Vagina (tissue), 2 donors: ENCODE results near the gene EGFR. TPM values are rescaled to one million over a fixed set of nuclear protein-coding genes. Genes with fewer than 3 reads are reported as not detected.
A peak's percentile ranks its signal among the peaks of the same experiment; 100 is the strongest.

Experiments used
- DNase-seq, 2 donors: peaks; one replicate each; pipeline ENCODE4 v3.0.0-alpha.2; 2017; ENCODE audit errors: extremely low spot score in 2 of 2
- H3K27ac ChIP-seq: fragments of 200-600 bp; sonication (generic); one replicate; pipeline ENCODE4 v1.5.1; 2019
- H3K27me3 ChIP-seq: fragments of 200-600 bp; sonication (generic); one replicate; pipeline ENCODE4 v1.5.1; 2019
- H3K36me3 ChIP-seq, 2 donors: fragments of 200-600 bp; sonication (generic); one replicate each; pipeline ENCODE4 v1.5.1; 2017 to 2019
- H3K4me1 ChIP-seq: fragments of 200-600 bp; sonication (generic); one replicate; pipeline ENCODE4 v1.5.1; 2019
- H3K4me3 ChIP-seq, 2 donors: fragments of 200-600 bp; sonication (generic); 1 replicate in 1 of 2; 2 replicates in 1 of 2; pipeline ENCODE4 v1.5.1; 2016 to 2019
- H3K9me3 ChIP-seq: fragments of 200-600 bp; sonication (generic); one replicate; pipeline ENCODE4 v1.5.1; 2019
- CTCF ChIP-seq, 3 experiments: fragments of 450-650 bp in 2 of 3; fragments of 200-600 bp in 1 of 3; sonication (generic) in 1 of 3; IDR thresholded peaks; one replicate each; pipeline ENCODE4 v1.5.1; 2017 to 2019; ENCODE audit warnings: antibody characterized with exemption in 3 of 3, mild to moderate bottlenecking in 2 of 3, moderate library complexity in 2 of 3
- POLR2A ChIP-seq, 2 donors: fragments of 450-650 bp; IDR thresholded peaks; one replicate each; pipeline ENCODE4 v1.6.1; 2017; ENCODE audit warnings: antibody characterized with exemption in 2 of 2, mild to moderate bottlenecking in 2 of 2, moderate library complexity in 2 of 2
- POLR2AphosphoS5 ChIP-seq, 2 donors: sonication (generic); formaldehyde crosslinking; IDR thresholded peaks; one replicate each; pipeline ENCODE4 v1.9.0; 2017; ENCODE audit warnings: antibody characterized with exemption in 2 of 2, mild to moderate bottlenecking in 2 of 2, low read depth in 1 of 2; ENCODE audit not compliant: insufficient read depth in 1 of 2
- intact Hi-C: fragments of 100-400 bp; cut with DNase I; formaldehyde crosslinking; loops from one replicate; pipeline ENCODE4 v1.15.1; 2023
- total RNA-seq: library from RNA; depleted of rRNA; stranded (reverse); fragments of >200 nt; gene quantifications from one replicate; pipeline ENCODE4 v1.2.3, GENCODE V29; 2016

Gene EGFR
- total RNA-seq, 1 donor from 2014 or later: 130 TPM

GRCh38 chr7:55028011-55028410, 9.2 kb downstream of the EGFR start:
- TF ChIP-seq CTCF (IDR thresholded peaks at IDR 0.05) (no peak), POLR2A (IDR thresholded peaks at IDR 0.05) (no peak), POLR2AphosphoS5 (IDR thresholded peaks at IDR 0.05; ENCODE audit: insufficient read depth in 1 of 2, low read depth in 1 of 2) (no peak)
- Histone ChIP-seq H3K4me1 (peaks cover 80% of the 10 kb centered on the region), H3K27ac (no peak overlapping the region), H3K4me3 (no peak overlapping the region), H3K36me3 (no peaks in the 10 kb centered on the region), H3K9me3 (no peaks in the 10 kb centered on the region), H3K27me3 (no peaks in the 10 kb centered on the region)
- intact Hi-C loops: no loop called here
- DNase-seq: no peak

- intact Hi-C loops: no loop called here
- H3K4me1 ChIP-seq: peaks cover 87% of the 10 kb centered on the region
Observed at GRCh38 chr7:55030314-55030713, 11.5 kb downstream of the EGFR start.

GRCh38 chr7:55031075-55031474, 12.3 kb downstream of the EGFR start:
- intact Hi-C loops: no loop called here
- Histone ChIP-seq H3K27ac (no peak overlapping the region), H3K4me3 (no peak overlapping the region), H3K4me1 (peaks cover 87% of the 10 kb centered on the region), H3K36me3 (no peaks in the 10 kb centered on the region), H3K27me3 (no peaks in the 10 kb centered on the region), H3K9me3 (no peaks in the 10 kb centered on the region)
- TF ChIP-seq CTCF (IDR thresholded peaks at IDR 0.05): no peak
- no peak for TF ChIP-seq POLR2AphosphoS5 (IDR thresholded peaks at IDR 0.05; ENCODE audit: insufficient read depth in 1 of 2, low read depth in 1 of 2)
- no peak for TF ChIP-seq POLR2A (IDR thresholded peaks at IDR 0.05)
- no peak for DNase-seq

More at GRCh38 chr7:55030314-55030713, 11.5 kb downstream of the EGFR start:
- no peak overlapping the region for H3K4me3 ChIP-seq
- H3K27ac ChIP-seq: peak overlapping the region; percentile 28
- no peaks in the 10 kb centered on the region for H3K27me3 ChIP-seq
- no peak for DNase-seq
- H3K9me3 ChIP-seq: no peaks in the 10 kb centered on the region
- H3K36me3 ChIP-seq: no peaks in the 10 kb centered on the region
- TF ChIP-seq CTCF (IDR thresholded peaks at IDR 0.05) (no peak), POLR2AphosphoS5 (IDR thresholded peaks at IDR 0.05; ENCODE audit: insufficient read depth in 1 of 2, low read depth in 1 of 2) (no peak), POLR2A (IDR thresholded peaks at IDR 0.05) (no peak)

GRCh38 chr7:55032069-55032699, 13.4 kb downstream of the EGFR start:
- Histone ChIP-seq H3K27me3 (no peaks in the 10 kb centered on the region), H3K4me1 (peaks cover 86% of the 10 kb centered on the region), H3K9me3 (no peaks in the 10 kb centered on the region), H3K27ac (peak overlapping the region; percentile 4), H3K36me3 (no peaks in the 10 kb centered on the region), H3K4me3 (no peak overlapping the region)
- TF ChIP-seq POLR2AphosphoS5 (IDR thresholded peaks at IDR 0.05; ENCODE audit: insufficient read depth in 1 of 2, low read depth in 1 of 2): no peak
- no peak for TF ChIP-seq POLR2A (IDR thresholded peaks at IDR 0.05)
- no peak for TF ChIP-seq CTCF (IDR thresholded peaks at IDR 0.05)
- no peak for DNase-seq
- intact Hi-C loops: no loop called here

GRCh38 chr7:55033236-55033846, 14.5 kb downstream of the EGFR start:
- Histone ChIP-seq H3K4me1 (peaks cover 82% of the 10 kb centered on the region), H3K27me3 (no peaks in the 10 kb centered on the region), H3K27ac (no peak overlapping the region), H3K9me3 (no peaks in the 10 kb centered on the region), H3K36me3 (no peaks in the 10 kb centered on the region), H3K4me3 (no peak overlapping the region)
- no peak for TF ChIP-seq CTCF (IDR thresholded peaks at IDR 0.05)
- TF ChIP-seq POLR2AphosphoS5 (IDR thresholded peaks at IDR 0.05; ENCODE audit: insufficient read depth in 1 of 2, low read depth in 1 of 2): no peak
- TF ChIP-seq POLR2A (IDR thresholded peaks at IDR 0.05): no peak
- intact Hi-C loops: no loop called here
- no peak for DNase-seq
